Endothelial cell of umbilical vein (primary cell): Measurements from ENCODE around the gene NSD2. TPM values are rescaled to one million over a fixed set of nuclear protein-coding genes. Genes with fewer than 3 reads are reported as not detected.

ENCODE experiments used
- BruUV-seq: library from RNA; stranded (reverse); fragments of 400-500 nt; replicated peaks from 2 replicates; lab custom pipeline; 2021; lab: Mats Ljungman, UMichigan
- CTCF ChIA-PET: fragments of 300-600, 350-600 bp; sonication (Branson Sonifier 250); formaldehyde crosslinking; loops from one replicate; lab custom pipeline; 2021; ENCODE audit warnings: antibody characterized with exemption, inconsistent platforms; lab: Charles Lee
- POLR2A ChIA-PET: fragments of 300-600, 350-600 bp; sonication (Branson Sonifier 250); formaldehyde crosslinking; loops from one replicate; lab custom pipeline; 2021; ENCODE audit warnings: antibody characterized with exemption, inconsistent platforms; lab: Charles Lee
- DNase-seq: peaks from one replicate; pipeline ENCODE4 v3.0.0-alpha.2; 2011; ENCODE audit warnings: low read depth, low spot score
- FAIRE-seq: peaks from 2 replicates; lab custom pipeline; 2011; peaks lifted over from hg19 to GRCh38; lab: Jason Lieb, UNC
- H2AFZ ChIP-seq: 2 replicates; pipeline ENCODE4 v1.6.0; 2012; ENCODE audit warnings: low read depth, low read length, control low read depth, inconsistent platforms
- H3K27ac ChIP-seq: 2 replicates; pipeline ENCODE4 v1.5.1; 2011; ENCODE audit warnings: low read depth, mild to moderate bottlenecking, control low read depth, low read length, moderate library complexity; ENCODE audit not compliant: insufficient read depth
- H3K27me3 ChIP-seq, 2 experiments: 2 replicates each; pipeline versions ENCODE4 v1.6.0 to v1.6.1; 2011; ENCODE audit warnings: low read length in 2 of 2, mixed read lengths in 1 of 2; ENCODE audit not compliant: control insufficient read depth in 2 of 2, insufficient read depth in 2 of 2
- H3K36me3 ChIP-seq, 2 experiments: 2 replicates in 1 of 2; 3 replicates in 1 of 2; pipeline ENCODE4 v1.5.1; 2011; ENCODE audit warnings: low read length in 2 of 2, mild to moderate bottlenecking in 1 of 2, moderate library complexity in 1 of 2; ENCODE audit not compliant: control insufficient read depth in 2 of 2, insufficient read depth in 2 of 2; ENCODE audit errors: extremely low read depth in 1 of 2
- H3K4me1 ChIP-seq: 3 replicates; pipeline ENCODE4 v1.5.1; 2011; ENCODE audit warnings: mild to moderate bottlenecking, low read length; ENCODE audit not compliant: control insufficient read depth, insufficient read depth; ENCODE audit errors: extremely low read depth
- H3K4me2 ChIP-seq: 2 replicates; pipeline ENCODE4 v1.6.1; 2011; ENCODE audit warnings: low read length, control low read depth, mixed read lengths; ENCODE audit not compliant: insufficient read depth
- H3K4me3 ChIP-seq, 3 experiments: fragments of 200-600 bp in 1 of 3; sonication (generic), shearing (Covaris generic) in 1 of 3; replicated peaks in 1 of 3; 2 replicates each; pipeline ENCODE4 v1.5.1; 2011 to 2016; ENCODE audit warnings: control low read depth in 3 of 3, low read length in 3 of 3, mild to moderate bottlenecking in 2 of 3, inconsistent platforms in 1 of 3, low read depth in 1 of 3, moderate library complexity in 1 of 3; ENCODE audit not compliant: insufficient read depth in 1 of 3
- H3K79me2 ChIP-seq: 2 replicates; pipeline ENCODE4 v1.6.0; 2012; ENCODE audit warnings: low read length, inconsistent platforms; ENCODE audit not compliant: control insufficient read depth, insufficient read depth
- H3K9ac ChIP-seq: replicated peaks from 2 replicates; pipeline ENCODE3; 2011; ENCODE audit warnings: low read length, control low read depth; ENCODE audit not compliant: insufficient read depth; ENCODE audit errors: extremely low read depth
- H3K9me1 ChIP-seq: replicated peaks from 3 replicates; pipeline ENCODE4 v1.6.0; 2011; ENCODE audit warnings: mild to moderate bottlenecking, low read length; ENCODE audit not compliant: control insufficient read depth, insufficient read depth; ENCODE audit errors: extremely low read depth
- H3K9me3 ChIP-seq: replicated peaks from 2 replicates; pipeline ENCODE4 v1.5.1; 2012; ENCODE audit warnings: low read length, inconsistent platforms; ENCODE audit not compliant: control insufficient read depth, insufficient read depth
- H4K20me1 ChIP-seq: replicated peaks from 2 replicates; pipeline ENCODE3; 2011; ENCODE audit warnings: mild to moderate bottlenecking, low read length; ENCODE audit not compliant: control insufficient read depth, insufficient read depth; ENCODE audit errors: extremely low read depth
- GATA2 ChIP-seq: IDR thresholded peaks from 2 replicates; pipeline ENCODE4 v1.7.0; 2011; ENCODE audit warnings: low read depth, mild to moderate bottlenecking, moderate library complexity, mixed read lengths, low read length; ENCODE audit not compliant: insufficient read length, insufficient read depth
- POLR2A ChIP-seq: IDR thresholded peaks from 2 replicates; pipeline ENCODE4 v1.6.1; 2012; ENCODE audit warnings: low read depth, mild to moderate bottlenecking, control low read depth, low read length
- POLR2AphosphoS5 ChIP-seq: IDR thresholded peaks from 2 replicates; pipeline ENCODE4 v1.6.1; 2012; ENCODE audit warnings: low read depth, mild to moderate bottlenecking, control low read depth, low read length, moderate library complexity; ENCODE audit not compliant: insufficient read depth
- dilution Hi-C: fragments of 300-500 bp; cut with MboI; formaldehyde crosslinking; loops from one replicate; pipeline ENCODE4 v1.15.0; 2019; ENCODE audit warnings: low sequenced_read_pairs; ENCODE audit not compliant: extremely low pct_ligation_motif_present
- intact Hi-C: fragments of 100-400 bp; cut with micrococcal nuclease; formaldehyde crosslinking; loops from one replicate; pipeline ENCODE4 v1.10.0; 2022
- polyA plus RNA-seq, 4 experiments: library from polyadenylated mRNA; depleted of rRNA in 3 of 4; stranded (reverse) in 3 of 4; unstranded in 1 of 4; fragments of >200 nt; gene quantifications; 2 replicates each; pipeline versions ENCODE4 v1.2.1 to v1.2.3, GENCODE V29; 2011 to 2012; ENCODE audit warnings: missing spikeins in 1 of 4
- total RNA-seq: library from RNA; stranded (reverse); gene quantifications from 2 replicates; pipeline ENCODE4 v1.2.3, GENCODE V29; 2021
- TF ChIP-seq, protein P1 (sequence below), 2 donors: IDR thresholded peaks; 1 replicate in 1 of 2; 2 replicates in 1 of 2; pipeline ENCODE4 v1.5.1; 2011; ENCODE audit warnings: low read length in 2 of 2, mild to moderate bottlenecking in 2 of 2, moderate library complexity in 2 of 2, control low read depth in 1 of 2, inconsistent platforms in 1 of 2, low read depth in 1 of 2; ENCODE audit not compliant: insufficient read depth in 1 of 2; ENCODE audit errors: extremely low read depth in 1 of 2

NSD2 gene
- total and polyA plus RNA-seq, 2 donors (not counting 3 experiments of a cell fraction or from before 2014, with no cell fraction given): 31.3 to 171 TPM

DNA sequence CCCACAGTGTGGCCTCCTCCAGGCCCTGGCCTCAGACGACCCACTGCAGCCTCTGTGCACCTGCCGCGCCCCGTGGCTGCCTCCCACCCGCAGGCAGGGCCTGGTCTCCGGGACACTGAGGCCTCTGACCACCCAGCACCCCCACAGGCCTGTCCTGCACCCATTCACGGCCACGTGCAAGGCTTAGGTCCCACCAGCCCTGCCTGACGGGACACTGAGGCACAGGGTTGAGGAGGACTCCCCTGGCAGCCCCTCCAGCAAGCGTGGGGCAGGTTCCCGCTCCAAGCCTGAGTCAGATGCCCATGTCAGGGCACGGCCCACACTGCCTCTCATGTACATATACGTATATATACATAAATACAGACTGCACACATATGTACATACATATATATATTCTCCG lies 114.1 kb downstream of the NSD2 start:
- no peak overlapping the region for H3K4me2 ChIP-seq
- no peak for FAIRE-seq
- intact Hi-C loops (no loop called here), dilution Hi-C loops (no loop called here)
- POLR2A ChIA-PET: no interaction called here
- no peaks in the 10 kb centered on the region for H4K20me1 ChIP-seq
- TF ChIP-seq POLR2A (no peak), GATA2 (no peak)
- H3K9ac ChIP-seq: no peak overlapping the region
- CTCF ChIA-PET: no interaction called here
- no peaks in the 10 kb centered on the region for H3K9me1 ChIP-seq
- no peak overlapping the region for H2AFZ ChIP-seq
- H3K4me1 ChIP-seq: no peaks in the 10 kb centered on the region
- H3K9me3 ChIP-seq: no peaks in the 10 kb centered on the region
- no peak for DNase-seq
- no peaks in the 10 kb centered on the region for H3K79me2 ChIP-seq
- H3K27me3 ChIP-seq: no peaks in the 10 kb centered on the region
- H3K27ac ChIP-seq: no peak overlapping the region
- no peak overlapping the region for H3K4me3 ChIP-seq
- no TSS peak for BruUV-seq
- H3K36me3 ChIP-seq: peaks cover 10 to 56% of the 10 kb centered on the region in 2 experiments

DNA sequence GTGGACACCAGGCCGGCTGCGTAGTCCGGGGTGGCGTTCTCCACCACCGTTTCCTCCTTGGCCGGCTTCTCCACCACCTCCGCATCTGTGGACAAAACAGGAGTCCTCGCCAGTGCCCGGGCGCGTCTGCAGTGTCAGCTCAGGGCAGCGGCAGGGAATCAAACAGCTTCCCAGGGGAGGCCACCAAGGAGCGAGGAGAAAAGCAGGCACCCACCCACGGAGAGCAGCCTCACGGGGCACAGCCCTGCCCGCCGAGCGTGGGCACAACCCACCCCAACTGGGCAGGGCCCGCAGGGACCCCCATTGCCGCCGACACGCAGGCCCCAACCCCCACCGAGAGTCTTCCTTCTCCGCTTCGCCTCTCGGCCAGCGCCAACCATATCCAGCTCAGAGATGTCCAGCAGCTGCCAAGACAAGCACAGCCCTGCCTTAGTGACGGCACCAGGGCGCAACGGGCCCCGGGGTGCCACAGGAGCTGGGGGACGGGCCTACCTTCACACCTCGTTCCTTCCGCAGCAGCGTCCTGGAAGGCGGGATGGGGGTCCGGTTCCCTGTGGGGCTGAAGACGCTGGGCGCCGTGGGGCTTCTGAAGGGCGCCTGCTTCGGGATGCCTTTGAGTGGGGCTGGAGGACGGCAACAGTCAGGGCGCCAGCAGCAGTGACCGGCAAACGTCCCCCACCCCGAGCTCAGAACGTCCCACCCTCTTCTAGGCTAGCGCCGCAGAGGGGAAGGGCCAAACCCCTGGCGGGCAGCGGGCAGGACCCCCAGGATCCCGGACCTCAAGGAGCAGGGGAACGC lies 114.8 kb downstream of the NSD2 start:
- no peak for FAIRE-seq
- CTCF ChIA-PET: no interaction called here
- no peak overlapping the region for H3K27ac ChIP-seq

More for the DNA sequence above, 114.8 kb downstream of the NSD2 start:
- no peaks in the 10 kb centered on the region for H3K9me3 ChIP-seq
- H3K4me2 ChIP-seq: no peak overlapping the region
- no peaks in the 10 kb centered on the region for H3K27me3 ChIP-seq
- no peaks in the 10 kb centered on the region for H3K79me2 ChIP-seq
- no peak overlapping the region for H2AFZ ChIP-seq
- no peaks in the 10 kb centered on the region for H4K20me1 ChIP-seq
- DNase-seq: no peak
- intact Hi-C loops (no loop called here), dilution Hi-C loops (no loop called here)
- H3K36me3 ChIP-seq: peaks cover 10 to 59% of the 10 kb centered on the region in 2 experiments
- no peak overlapping the region for H3K4me3 ChIP-seq
- POLR2A ChIA-PET: no interaction called here
- H3K4me1 ChIP-seq: no peaks in the 10 kb centered on the region
- TF ChIP-seq POLR2AphosphoS5 (no peak), GATA2 (no peak)
- TF ChIP-seq, protein P1, sequence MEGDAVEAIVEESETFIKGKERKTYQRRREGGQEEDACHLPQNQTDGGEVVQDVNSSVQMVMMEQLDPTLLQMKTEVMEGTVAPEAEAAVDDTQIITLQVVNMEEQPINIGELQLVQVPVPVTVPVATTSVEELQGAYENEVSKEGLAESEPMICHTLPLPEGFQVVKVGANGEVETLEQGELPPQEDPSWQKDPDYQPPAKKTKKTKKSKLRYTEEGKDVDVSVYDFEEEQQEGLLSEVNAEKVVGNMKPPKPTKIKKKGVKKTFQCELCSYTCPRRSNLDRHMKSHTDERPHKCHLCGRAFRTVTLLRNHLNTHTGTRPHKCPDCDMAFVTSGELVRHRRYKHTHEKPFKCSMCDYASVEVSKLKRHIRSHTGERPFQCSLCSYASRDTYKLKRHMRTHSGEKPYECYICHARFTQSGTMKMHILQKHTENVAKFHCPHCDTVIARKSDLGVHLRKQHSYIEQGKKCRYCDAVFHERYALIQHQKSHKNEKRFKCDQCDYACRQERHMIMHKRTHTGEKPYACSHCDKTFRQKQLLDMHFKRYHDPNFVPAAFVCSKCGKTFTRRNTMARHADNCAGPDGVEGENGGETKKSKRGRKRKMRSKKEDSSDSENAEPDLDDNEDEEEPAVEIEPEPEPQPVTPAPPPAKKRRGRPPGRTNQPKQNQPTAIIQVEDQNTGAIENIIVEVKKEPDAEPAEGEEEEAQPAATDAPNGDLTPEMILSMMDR (IDR thresholded peaks at IDR 0.05; ENCODE audit: extremely low read depth in 1 of 2, insufficient read depth in 1 of 2, low read depth in 1 of 2, low read length in 2 of 2): no peak
- H3K9me1 ChIP-seq: no peaks in the 10 kb centered on the region
- no TSS peak for BruUV-seq
- no peak overlapping the region for H3K9ac ChIP-seq
